SW480 (cell line): ENCODE results near the gene U2AF2.

ENCODE experiments used
- DNase-seq: peaks from one replicate; pipeline ENCODE4 v3.0.0-alpha.2; 2016; ENCODE audit warnings: low spot score

U2AF2 gene

GRCh38 chr19:55643003-55643886, 11.6 kb upstream of the U2AF2 start, which contains the start of gene ZNF581:
TSS of gene ZNF581 (plus strand) at chr19:55643649. CDS start at chr19:55644572, 923 bp downstream.
- peak; percentile 81 for DNase-seq

GRCh38 chr19:55643887-55644176, 11.0 kb upstream of the U2AF2 start:
- no peak for DNase-seq

- DNase-seq: no peak
These were observed 10.5 kb upstream of the U2AF2 start for GRCh38 chr19:55644191-55644833.

- no peak for DNase-seq
These were observed 9.9 kb upstream of the U2AF2 start for GRCh38 chr19:55644842-55645511.

- DNase-seq: no peak
These were observed 9.3 kb upstream of the U2AF2 start for GRCh38 chr19:55645512-55645881.

GRCh38 chr19:55646889-55647731, 7.7 kb upstream of the U2AF2 start:
- DNase-seq: no peak

GRCh38 chr19:55647732-55648584, 6.9 kb upstream of the U2AF2 start, which contains the start of gene CCDC106:
TSS of gene CCDC106 (plus strand) at chr19:55648212. CDS start at chr19:55649047, 835 bp downstream.
- DNase-seq: no peak

- DNase-seq: no peak
These were observed 6.1 kb upstream of the U2AF2 start for GRCh38 chr19:55648585-55649267.

GRCh38 chr19:55649268-55650125, 5.3 kb upstream of the U2AF2 start:
- no peak for DNase-seq

GRCh38 chr19:55650126-55650557, 4.7 kb upstream of the U2AF2 start:
- no peak for DNase-seq

- no peak for DNase-seq
These were observed 4.1 kb upstream of the U2AF2 start for GRCh38 chr19:55650602-55651230.

- DNase-seq: no peak
These were observed 3.6 kb upstream of the U2AF2 start for GRCh38 chr19:55651236-55651635.

GRCh38 chr19:55652311-55653128, 2.3 kb upstream of the U2AF2 start:
- DNase-seq: no peak

- peak; percentile 99 for DNase-seq
These were observed 1.0 kb upstream of the U2AF2 start for GRCh38 chr19:55653651-55654322.

- DNase-seq: peak; percentile 100
These were observed 440 bp upstream of the U2AF2 start for GRCh38 chr19:55654323-55654867.

GRCh38 chr19:55655648-55656040, 809 bp downstream of the U2AF2 start:
- no peak for DNase-seq

- DNase-seq: no peak
These were observed 1.7 kb downstream of the U2AF2 start for GRCh38 chr19:55656552-55656951.
